Mucosa of descending colon (tissue), 3 donors: ENCODE data around the gene CABCOCO1. TPM values are rescaled to one million over a fixed set of nuclear protein-coding genes. Genes with fewer than 3 reads are reported as not detected.

Experiments
- ATAC-seq: fragments of 200-7000 bp; cut with Tn5 transposase; one replicate; pipeline ENCODE4 v1.9.1; 2020; ENCODE audit warnings: mild to moderate bottlenecking, moderate library complexity
- DNase-seq, 3 donors: peaks; one replicate each; pipeline ENCODE4 v3.0.0-alpha.2; 2020
- H3K36me3 ChIP-seq: fragments of 200-600 bp; one replicate; pipeline ENCODE4 v1.8.0; 2021; ENCODE audit warnings: low read depth, mild to moderate bottlenecking
- H3K4me1 ChIP-seq: fragments of 200-600 bp; one replicate; pipeline ENCODE4 v1.8.0; 2021; ENCODE audit warnings: low read depth, mild to moderate bottlenecking
- H3K4me3 ChIP-seq: fragments of 200-600 bp; one replicate; pipeline ENCODE4 v1.8.0; 2021; ENCODE audit warnings: mild to moderate bottlenecking
- H3K9me3 ChIP-seq: fragments of 200-600 bp; one replicate; pipeline ENCODE4 v1.8.0; 2021; ENCODE audit warnings: mild to moderate bottlenecking
- intact Hi-C, 2 donors: fragments of 100-400 bp; cut with DNase I in 1 of 2; cut with micrococcal nuclease in 1 of 2; formaldehyde crosslinking; loops; one replicate each; pipeline versions ENCODE4 v1.11.0 to v1.11.1; 2022; cut with DNase I, micrococcal nuclease
- total RNA-seq, 3 donors: library from RNA; stranded (reverse); fragmentation: NEBNext Ultra II Directional in 2 of 3; extraction: Animal tissue kit (Norgen Biotek cat#: 25700) in 2 of 3; gene quantifications; one replicate each; pipeline versions ENCODE4 v1.2.1 to v1.2.4, GENCODE V29; 2021 to 2023
- TF ChIP-seq, protein P1 (sequence below): fragments of 200-600 bp; IDR thresholded peaks from one replicate; pipeline ENCODE4 v1.8.0; 2022; ENCODE audit warnings: antibody characterized with exemption, mild to moderate bottlenecking
- donor health status: DM: no; HTN: no; CAD: no; lungs with moderate emphysema.
- donor health status: DM: no; HTN: no; CAD: no.
- donor health status: DM: no; HTN: yes; CAD: no.

The CABCOCO1 gene
- total RNA-seq, 3 donors from 2014 or later: 0.22 to 3.4 TPM; not detected in 1

GRCh38 chr10:61812052-61812721 is 149.5 kb downstream of the CABCOCO1 start:
- intact Hi-C loops: no loop called here
- DNase-seq: no peak
- TF ChIP-seq, protein P1, sequence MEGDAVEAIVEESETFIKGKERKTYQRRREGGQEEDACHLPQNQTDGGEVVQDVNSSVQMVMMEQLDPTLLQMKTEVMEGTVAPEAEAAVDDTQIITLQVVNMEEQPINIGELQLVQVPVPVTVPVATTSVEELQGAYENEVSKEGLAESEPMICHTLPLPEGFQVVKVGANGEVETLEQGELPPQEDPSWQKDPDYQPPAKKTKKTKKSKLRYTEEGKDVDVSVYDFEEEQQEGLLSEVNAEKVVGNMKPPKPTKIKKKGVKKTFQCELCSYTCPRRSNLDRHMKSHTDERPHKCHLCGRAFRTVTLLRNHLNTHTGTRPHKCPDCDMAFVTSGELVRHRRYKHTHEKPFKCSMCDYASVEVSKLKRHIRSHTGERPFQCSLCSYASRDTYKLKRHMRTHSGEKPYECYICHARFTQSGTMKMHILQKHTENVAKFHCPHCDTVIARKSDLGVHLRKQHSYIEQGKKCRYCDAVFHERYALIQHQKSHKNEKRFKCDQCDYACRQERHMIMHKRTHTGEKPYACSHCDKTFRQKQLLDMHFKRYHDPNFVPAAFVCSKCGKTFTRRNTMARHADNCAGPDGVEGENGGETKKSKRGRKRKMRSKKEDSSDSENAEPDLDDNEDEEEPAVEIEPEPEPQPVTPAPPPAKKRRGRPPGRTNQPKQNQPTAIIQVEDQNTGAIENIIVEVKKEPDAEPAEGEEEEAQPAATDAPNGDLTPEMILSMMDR: no peak
- Histone ChIP-seq H3K9me3 (no peaks in the 10 kb centered on the region), H3K4me3 (no peak overlapping the region), H3K4me1 (no peaks in the 10 kb centered on the region), H3K36me3 (no peaks in the 10 kb centered on the region)
- no peak for ATAC-seq

DNA sequence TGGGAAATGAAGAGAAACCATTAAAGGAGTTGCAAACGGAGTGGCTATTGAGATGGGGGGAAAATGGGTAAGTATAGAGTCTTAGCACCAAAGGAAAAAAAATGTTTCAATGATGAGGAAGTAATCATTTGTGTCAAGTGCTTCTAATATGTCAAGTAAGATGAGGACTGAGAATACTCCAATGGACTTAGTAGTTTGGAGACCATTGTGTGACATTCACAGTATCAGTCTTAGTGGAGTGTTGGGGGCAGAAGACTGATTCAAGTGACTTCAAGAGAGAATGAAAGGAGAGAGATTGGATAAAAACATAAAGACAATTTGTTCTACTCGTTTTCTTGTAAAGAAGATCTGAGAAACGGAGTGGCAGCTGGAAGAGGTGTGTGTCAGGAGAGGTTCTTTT is 150.2 kb downstream of the CABCOCO1 start:
- TF ChIP-seq, protein P1: no peak
- intact Hi-C loops: no loop called here
- no peak for ATAC-seq
- no peaks in the 10 kb centered on the region for H3K9me3 ChIP-seq
- no peak overlapping the region for H3K4me3 ChIP-seq
- DNase-seq: no peak
- H3K4me1 ChIP-seq: no peaks in the 10 kb centered on the region
- no peaks in the 10 kb centered on the region for H3K36me3 ChIP-seq

DNA sequence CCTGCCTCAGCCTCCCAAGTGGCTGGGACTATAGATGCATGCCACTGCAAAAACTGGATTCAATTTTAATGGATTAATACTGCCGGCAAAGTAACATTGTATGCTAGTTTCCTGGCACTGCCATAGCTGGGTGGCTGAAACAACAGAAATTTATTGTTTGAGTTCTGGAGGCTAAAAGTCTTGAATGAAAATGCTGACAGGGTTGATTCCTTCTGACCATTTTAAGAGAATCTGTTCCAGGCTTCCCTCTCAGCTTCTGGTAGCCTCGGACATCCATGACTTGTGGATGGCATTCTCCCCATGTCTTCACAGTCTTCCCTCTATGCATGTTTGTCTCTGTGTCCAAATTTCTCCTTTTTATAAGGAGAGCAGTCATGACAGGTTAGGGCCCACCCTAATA is 151.4 kb downstream of the CABCOCO1 start:
- intact Hi-C loops: no loop called here
- ATAC-seq (no peak), DNase-seq (no peak)
- Histone ChIP-seq H3K4me3 (no peak overlapping the region), H3K9me3 (no peaks in the 10 kb centered on the region), H3K36me3 (no peaks in the 10 kb centered on the region), H3K4me1 (no peaks in the 10 kb centered on the region)
- TF ChIP-seq, protein P1: no peak

DNA sequence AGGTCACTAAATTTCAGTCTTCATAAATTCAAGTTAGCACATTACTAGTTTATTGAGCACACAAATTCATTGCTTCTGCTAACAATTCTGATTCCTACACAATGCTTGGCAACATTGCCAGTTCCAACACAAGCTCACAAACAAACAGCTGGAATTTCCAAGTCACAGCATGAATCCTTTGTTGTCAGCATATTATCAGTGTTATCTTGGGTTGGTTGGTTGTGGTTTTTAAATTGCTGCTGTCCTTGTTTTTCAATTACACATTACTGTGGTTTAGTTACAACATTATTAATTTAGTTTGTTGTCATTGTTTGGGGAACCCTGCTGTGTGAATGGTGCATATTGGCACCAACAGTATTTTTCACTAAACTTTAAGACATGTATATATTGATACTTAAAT is 152.8 kb downstream of the CABCOCO1 start:
- intact Hi-C loops: no loop called here
- no peak for DNase-seq
- Histone ChIP-seq H3K36me3 (no peaks in the 10 kb centered on the region), H3K9me3 (no peaks in the 10 kb centered on the region), H3K4me1 (no peaks in the 10 kb centered on the region), H3K4me3 (no peak overlapping the region)
- no peak for ATAC-seq
- TF ChIP-seq, protein P1: no peak

Other genes starting within 250 kb of the CABCOCO1 start
- gene TMEM26, start 209.5 kb upstream of the CABCOCO1 start, total RNA-seq: 1 to 10 TPM in 1 of 3 donors, under 1 TPM in 2; 0.75 to 1.2 (median 0.95) TPM
- 10 to 100 TPM; 21.9 to 34.1 (median 22.4) TPM for gene ARID5B, start 238.8 kb downstream of the CABCOCO1 start, total RNA-seq